H1 (cell line): ENCODE measurements around the gene SEL1L3. TPM values are rescaled to one million over a fixed set of nuclear protein-coding genes. Genes with fewer than 3 reads are reported as not detected.

ENCODE experiments used
- CTBP2 ChIP-seq: IDR thresholded peaks from 2 replicates; pipeline ENCODE4 v1.7.0; 2011; ENCODE audit warnings: borderline replicate concordance, mild to moderate bottlenecking, moderate library complexity, mixed read lengths, low read length; ENCODE audit not compliant: insufficient read depth, insufficient read length
- JUND ChIP-seq: IDR thresholded peaks from 2 replicates; pipeline ENCODE4 v1.6.1; 2011; ENCODE audit warnings: mild to moderate bottlenecking, improper control_type of control experiment, low read length
- NRF1 ChIP-seq: IDR thresholded peaks from 2 replicates; pipeline ENCODE4 v1.6.1; 2011; ENCODE audit warnings: mild to moderate bottlenecking, low read depth, low read length, improper control_type of control experiment
- polyA plus RNA-seq, 7 experiments: library from polyadenylated mRNA; depleted of rRNA in 3 of 7; stranded (reverse) in 5 of 7; unstranded in 2 of 7; fragments of >200 nt in 5 of 7; fragments of 200-250 nt in 2 of 7; gene quantifications; 1 replicate in 5 of 7; 2 replicates in 1 of 7; 4 replicates in 1 of 7; pipeline versions ENCODE4 v1.2.1 to v1.2.3, GENCODE V29; 2011 to 2013; ENCODE audit warnings: missing spikeins in 2 of 7, mixed read lengths in 2 of 7
- total RNA-seq: library from RNA; stranded (reverse); fragmentation: NEBNext Ultra II Directional; extraction: Animal tissue kit (Norgen Biotek cat#: 25700); gene quantifications from 2 replicates; pipeline ENCODE4 v1.2.1, GENCODE V29; 2021
- TF ChIP-seq, protein P1 (sequence below): fragments of 300-600 bp; sonication (generic); IDR thresholded peaks from 2 replicates; pipeline ENCODE4 v1.7.1; 2012; ENCODE audit warnings: low read length, moderate library complexity, mild to moderate bottlenecking, inconsistent platforms; ENCODE audit not compliant: insufficient replicate concordance

Gene SEL1L3
- total and polyA plus RNA-seq, 2 of the 8 experiments (the other 6 are each of a cell fraction or from before 2014, with no cell fraction given), result 18.2 to 54.0 TPM

DNA sequence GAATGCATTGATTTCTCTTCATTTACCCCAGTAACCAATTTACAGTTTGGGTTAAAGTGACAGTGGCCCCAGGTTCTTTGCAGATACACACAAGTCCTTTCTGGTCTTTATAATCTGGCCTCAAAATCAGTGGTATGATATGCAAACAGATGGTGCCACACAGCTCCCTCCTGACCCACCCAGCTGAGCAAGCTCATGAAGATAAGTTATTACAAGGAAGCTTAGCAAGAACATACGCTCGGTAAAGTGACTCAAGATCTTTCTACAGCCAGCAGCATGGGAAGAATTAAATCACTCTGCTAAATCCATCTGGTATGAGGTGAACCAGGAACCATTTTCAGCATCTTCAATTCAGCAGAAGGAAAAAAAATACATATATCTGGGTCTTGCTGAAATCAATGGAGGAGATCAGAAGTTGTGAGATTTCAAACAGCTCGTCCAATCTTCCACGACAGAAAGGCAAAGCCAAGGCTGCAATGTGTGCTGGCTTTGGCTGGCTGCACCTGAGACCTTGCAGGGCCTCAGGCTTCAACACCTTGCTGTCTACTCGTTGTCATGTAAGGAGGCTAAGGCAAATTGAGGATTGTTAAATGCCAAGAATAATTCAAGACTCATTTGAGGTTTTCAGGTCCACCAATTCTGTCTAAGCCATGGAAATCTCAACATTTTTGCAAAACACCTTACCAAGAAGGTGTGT lies 28.2 kb downstream of the SEL1L3 start (continued):
- no peak for TF ChIP-seq NRF1
- TF ChIP-seq, protein P1, sequence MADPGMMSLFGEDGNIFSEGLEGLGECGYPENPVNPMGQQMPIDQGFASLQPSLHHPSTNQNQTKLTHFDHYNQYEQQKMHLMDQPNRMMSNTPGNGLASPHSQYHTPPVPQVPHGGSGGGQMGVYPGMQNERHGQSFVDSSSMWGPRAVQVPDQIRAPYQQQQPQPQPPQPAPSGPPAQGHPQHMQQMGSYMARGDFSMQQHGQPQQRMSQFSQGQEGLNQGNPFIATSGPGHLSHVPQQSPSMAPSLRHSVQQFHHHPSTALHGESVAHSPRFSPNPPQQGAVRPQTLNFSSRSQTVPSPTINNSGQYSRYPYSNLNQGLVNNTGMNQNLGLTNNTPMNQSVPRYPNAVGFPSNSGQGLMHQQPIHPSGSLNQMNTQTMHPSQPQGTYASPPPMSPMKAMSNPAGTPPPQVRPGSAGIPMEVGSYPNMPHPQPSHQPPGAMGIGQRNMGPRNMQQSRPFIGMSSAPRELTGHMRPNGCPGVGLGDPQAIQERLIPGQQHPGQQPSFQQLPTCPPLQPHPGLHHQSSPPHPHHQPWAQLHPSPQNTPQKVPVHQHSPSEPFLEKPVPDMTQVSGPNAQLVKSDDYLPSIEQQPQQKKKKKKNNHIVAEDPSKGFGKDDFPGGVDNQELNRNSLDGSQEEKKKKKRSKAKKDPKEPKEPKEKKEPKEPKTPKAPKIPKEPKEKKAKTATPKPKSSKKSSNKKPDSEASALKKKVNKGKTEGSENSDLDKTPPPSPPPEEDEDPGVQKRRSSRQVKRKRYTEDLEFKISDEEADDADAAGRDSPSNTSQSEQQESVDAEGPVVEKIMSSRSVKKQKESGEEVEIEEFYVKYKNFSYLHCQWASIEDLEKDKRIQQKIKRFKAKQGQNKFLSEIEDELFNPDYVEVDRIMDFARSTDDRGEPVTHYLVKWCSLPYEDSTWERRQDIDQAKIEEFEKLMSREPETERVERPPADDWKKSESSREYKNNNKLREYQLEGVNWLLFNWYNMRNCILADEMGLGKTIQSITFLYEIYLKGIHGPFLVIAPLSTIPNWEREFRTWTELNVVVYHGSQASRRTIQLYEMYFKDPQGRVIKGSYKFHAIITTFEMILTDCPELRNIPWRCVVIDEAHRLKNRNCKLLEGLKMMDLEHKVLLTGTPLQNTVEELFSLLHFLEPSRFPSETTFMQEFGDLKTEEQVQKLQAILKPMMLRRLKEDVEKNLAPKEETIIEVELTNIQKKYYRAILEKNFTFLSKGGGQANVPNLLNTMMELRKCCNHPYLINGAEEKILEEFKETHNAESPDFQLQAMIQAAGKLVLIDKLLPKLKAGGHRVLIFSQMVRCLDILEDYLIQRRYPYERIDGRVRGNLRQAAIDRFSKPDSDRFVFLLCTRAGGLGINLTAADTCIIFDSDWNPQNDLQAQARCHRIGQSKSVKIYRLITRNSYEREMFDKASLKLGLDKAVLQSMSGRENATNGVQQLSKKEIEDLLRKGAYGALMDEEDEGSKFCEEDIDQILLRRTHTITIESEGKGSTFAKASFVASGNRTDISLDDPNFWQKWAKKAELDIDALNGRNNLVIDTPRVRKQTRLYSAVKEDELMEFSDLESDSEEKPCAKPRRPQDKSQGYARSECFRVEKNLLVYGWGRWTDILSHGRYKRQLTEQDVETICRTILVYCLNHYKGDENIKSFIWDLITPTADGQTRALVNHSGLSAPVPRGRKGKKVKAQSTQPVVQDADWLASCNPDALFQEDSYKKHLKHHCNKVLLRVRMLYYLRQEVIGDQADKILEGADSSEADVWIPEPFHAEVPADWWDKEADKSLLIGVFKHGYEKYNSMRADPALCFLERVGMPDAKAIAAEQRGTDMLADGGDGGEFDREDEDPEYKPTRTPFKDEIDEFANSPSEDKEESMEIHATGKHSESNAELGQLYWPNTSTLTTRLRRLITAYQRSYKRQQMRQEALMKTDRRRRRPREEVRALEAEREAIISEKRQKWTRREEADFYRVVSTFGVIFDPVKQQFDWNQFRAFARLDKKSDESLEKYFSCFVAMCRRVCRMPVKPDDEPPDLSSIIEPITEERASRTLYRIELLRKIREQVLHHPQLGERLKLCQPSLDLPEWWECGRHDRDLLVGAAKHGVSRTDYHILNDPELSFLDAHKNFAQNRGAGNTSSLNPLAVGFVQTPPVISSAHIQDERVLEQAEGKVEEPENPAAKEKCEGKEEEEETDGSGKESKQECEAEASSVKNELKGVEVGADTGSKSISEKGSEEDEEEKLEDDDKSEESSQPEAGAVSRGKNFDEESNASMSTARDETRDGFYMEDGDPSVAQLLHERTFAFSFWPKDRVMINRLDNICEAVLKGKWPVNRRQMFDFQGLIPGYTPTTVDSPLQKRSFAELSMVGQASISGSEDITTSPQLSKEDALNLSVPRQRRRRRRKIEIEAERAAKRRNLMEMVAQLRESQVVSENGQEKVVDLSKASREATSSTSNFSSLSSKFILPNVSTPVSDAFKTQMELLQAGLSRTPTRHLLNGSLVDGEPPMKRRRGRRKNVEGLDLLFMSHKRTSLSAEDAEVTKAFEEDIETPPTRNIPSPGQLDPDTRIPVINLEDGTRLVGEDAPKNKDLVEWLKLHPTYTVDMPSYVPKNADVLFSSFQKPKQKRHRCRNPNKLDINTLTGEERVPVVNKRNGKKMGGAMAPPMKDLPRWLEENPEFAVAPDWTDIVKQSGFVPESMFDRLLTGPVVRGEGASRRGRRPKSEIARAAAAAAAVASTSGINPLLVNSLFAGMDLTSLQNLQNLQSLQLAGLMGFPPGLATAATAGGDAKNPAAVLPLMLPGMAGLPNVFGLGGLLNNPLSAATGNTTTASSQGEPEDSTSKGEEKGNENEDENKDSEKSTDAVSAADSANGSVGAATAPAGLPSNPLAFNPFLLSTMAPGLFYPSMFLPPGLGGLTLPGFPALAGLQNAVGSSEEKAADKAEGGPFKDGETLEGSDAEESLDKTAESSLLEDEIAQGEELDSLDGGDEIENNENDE, result no peak
- TF ChIP-seq JUND, result no peak
- TF ChIP-seq CTBP2, result no peak
